K562 treated with DMSO at 1 percent for 24 hours (cell line): ENCODE measurements around the gene ERVW-1. TPM values are rescaled to one million over a fixed set of nuclear protein-coding genes. Genes with fewer than 3 reads are reported as not detected.

ENCODE experiments used
- total RNA-seq: library from RNA; unstranded; fragments of 300-600 nt; gene quantifications from 2 replicates; pipeline ENCODE4 v1.2.3, GENCODE V29; 2022; ENCODE audit warnings: low read depth; ENCODE audit not compliant: insufficient read depth

Gene ERVW-1, protein sequence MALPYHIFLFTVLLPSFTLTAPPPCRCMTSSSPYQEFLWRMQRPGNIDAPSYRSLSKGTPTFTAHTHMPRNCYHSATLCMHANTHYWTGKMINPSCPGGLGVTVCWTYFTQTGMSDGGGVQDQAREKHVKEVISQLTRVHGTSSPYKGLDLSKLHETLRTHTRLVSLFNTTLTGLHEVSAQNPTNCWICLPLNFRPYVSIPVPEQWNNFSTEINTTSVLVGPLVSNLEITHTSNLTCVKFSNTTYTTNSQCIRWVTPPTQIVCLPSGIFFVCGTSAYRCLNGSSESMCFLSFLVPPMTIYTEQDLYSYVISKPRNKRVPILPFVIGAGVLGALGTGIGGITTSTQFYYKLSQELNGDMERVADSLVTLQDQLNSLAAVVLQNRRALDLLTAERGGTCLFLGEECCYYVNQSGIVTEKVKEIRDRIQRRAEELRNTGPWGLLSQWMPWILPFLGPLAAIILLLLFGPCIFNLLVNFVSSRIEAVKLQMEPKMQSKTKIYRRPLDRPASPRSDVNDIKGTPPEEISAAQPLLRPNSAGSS
- 0.14 TPM in 1 of 2 replicates, not detected in the other for total RNA-seq

GRCh38 chr7:92477681-92478080, at the start of gene ERVW-1:
ERVW-1 (minus strand) TSS chr7:92477946; CDS start chr7:92470381, 7,565 bp downstream.

DNA sequence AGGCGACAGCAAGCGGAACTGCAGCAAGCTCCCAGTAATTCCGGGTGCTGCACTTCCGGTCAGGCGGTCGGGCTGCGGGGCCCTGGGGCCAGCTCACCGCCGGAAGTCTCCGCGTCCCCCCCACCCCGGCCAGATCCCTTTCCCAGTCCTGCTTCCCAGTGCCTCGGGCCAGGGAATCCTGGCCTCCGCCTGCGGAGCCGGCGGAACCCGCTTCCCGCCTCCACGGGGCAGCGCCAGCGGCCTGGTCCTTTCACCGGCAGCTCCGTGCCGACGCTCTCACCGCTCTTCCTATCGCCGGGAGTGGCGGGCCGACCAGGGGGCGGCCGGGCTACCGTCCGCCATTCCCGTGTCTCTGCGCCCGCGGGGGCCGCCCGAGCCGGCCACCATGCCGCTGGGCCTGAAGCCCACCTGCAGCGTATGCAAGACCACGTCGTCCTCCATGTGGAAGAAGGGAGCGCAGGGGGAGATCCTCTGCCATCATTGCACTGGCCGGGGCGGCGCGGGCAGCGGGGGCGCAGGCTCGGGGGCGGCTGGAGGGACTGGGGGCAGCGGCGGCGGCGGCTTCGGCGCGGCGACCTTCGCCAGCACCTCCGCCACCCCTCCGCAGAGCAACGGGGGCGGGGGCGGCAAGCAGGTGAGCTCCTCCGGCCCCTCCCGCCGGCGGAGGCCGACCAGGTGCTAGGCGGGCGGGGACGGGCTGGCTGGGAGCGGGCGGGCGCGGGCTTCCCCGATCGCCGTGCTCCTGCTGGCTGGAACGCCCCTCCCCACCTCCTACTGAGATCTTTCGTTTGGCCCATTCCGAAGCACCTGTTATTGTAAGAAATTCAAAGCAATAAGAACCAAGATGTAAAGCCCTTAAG, 30.2 kb downstream of the ERVW-1 start, which contains the start of gene GATAD1:
Gene GATAD1 (plus strand): TSS at position 138 of the 860 bp plus-strand sequence. CDS start 248 bp downstream, at position 386.

Other genes with a start within 250 kb of the ERVW-1 start
- 16.5 and 24.1 TPM in 2 replicates for gene KRIT1, start 232.0 kb downstream of the ERVW-1 start, total RNA-seq
- gene ANKIB1, start 232.0 kb downstream of the ERVW-1 start, total RNA-seq: 9.5 and 13.2 TPM in 2 replicates
- gene GATAD1, start 30.5 kb downstream of the ERVW-1 start, total RNA-seq: 26.2 and 27.2 TPM in 2 replicates
- gene PEX1, start 50.6 kb upstream of the ERVW-1 start, total RNA-seq: 14.4 and 21.5 TPM in 2 replicates
- 7.8 and 10.7 TPM in 2 replicates for gene RBM48, start 50.8 kb upstream of the ERVW-1 start, total RNA-seq
- gene FAM133B, start 112.4 kb upstream of the ERVW-1 start, total RNA-seq: 14.2 and 25.5 TPM in 2 replicates